HepG2 (cell line): ENCODE results near the gene MICOS13. TPM values are rescaled to one million over a fixed set of nuclear protein-coding genes. Genes with fewer than 3 reads are reported as not detected.
A peak's percentile ranks its signal among the peaks of the same experiment; 100 is the strongest.

Experiments
- ATAC-seq: fragments of 200-7000 bp; cut with Tn5 transposase; 3 replicates; pipeline ENCODE4 v1.9.1; 2020; ENCODE audit warnings: mild to moderate bottlenecking, moderate library complexity
- BruUV-seq: library from RNA; stranded (reverse); fragments of 400-500 nt; replicated peaks from 2 replicates; lab custom pipeline; 2021; lab: Mats Ljungman, UMichigan
- CTCF ChIA-PET: fragments of 300-600 bp; formaldehyde crosslinking; extraction: SDS; loops from one replicate; lab custom pipeline; 2021; ENCODE audit warnings: low total read pairs, inconsistent platforms, low intra/inter-chr PET ratio; lab: Yijun Ruan, JAX
- POLR2A ChIA-PET: fragments of 350-600 bp; sonication (Branson Sonifier 250); formaldehyde crosslinking; loops from one replicate; lab custom pipeline; 2020; ENCODE audit warnings: antibody characterized with exemption, inconsistent platforms; lab: Yijun Ruan, JAX
- DNase-seq: peaks from one replicate; pipeline ENCODE4 v3.0.0-alpha.2; 2015; ENCODE audit warnings: low spot score
- FAIRE-seq: peaks from 3 replicates; lab custom pipeline; 2011; peaks lifted over from hg19 to GRCh38; lab: Jason Lieb, UNC
- H2AFZ ChIP-seq: one replicate; pipeline ENCODE4 v1.6.1; 2011; ENCODE audit warnings: low read length, inconsistent platforms
- H3K27ac ChIP-seq: fragments of 300-600 bp; 3 replicates; pipeline ENCODE4 v1.8.0; 2011; ENCODE audit warnings: mixed run types, mild to moderate bottlenecking, mixed read lengths, low read length, inconsistent platforms; ENCODE audit not compliant: insufficient read depth; ENCODE audit errors: extremely low read length
- H3K27me3 ChIP-seq, 2 experiments: fragments of 200-600 bp in 1 of 2; 2 replicates in 1 of 2; 3 replicates in 1 of 2; pipeline versions ENCODE4 v1.6.0 to v1.8.0; 2011; ENCODE audit warnings: low read length in 2 of 2, mild to moderate bottlenecking in 2 of 2, moderate library complexity in 2 of 2, inconsistent platforms in 1 of 2; ENCODE audit not compliant: insufficient read depth in 2 of 2, control insufficient read depth in 1 of 2
- H3K36me3 ChIP-seq, 2 experiments: fragments of 200-600 bp in 1 of 2; replicated peaks in 1 of 2; 2 replicates in 1 of 2; 3 replicates in 1 of 2; pipeline versions ENCODE4 v1.5.1 to v1.8.0; 2011; ENCODE audit warnings: low read length in 2 of 2, inconsistent platforms in 1 of 2; ENCODE audit not compliant: insufficient read depth in 2 of 2, control insufficient read depth in 1 of 2
- H3K4me1 ChIP-seq: 2 replicates; pipeline ENCODE4 v1.5.1; 2012; ENCODE audit warnings: low read length, inconsistent platforms; ENCODE audit not compliant: insufficient read depth
- H3K4me2 ChIP-seq: 2 replicates; pipeline ENCODE4 v1.6.0; 2011; ENCODE audit warnings: low read depth, low read length, inconsistent platforms
- H3K4me3 ChIP-seq, 3 experiments: fragments of 200-600 bp in 1 of 3; sonication (generic), shearing (Covaris generic) in 1 of 3; replicated peaks in 1 of 3; 2 replicates each; pipeline ENCODE4 v1.5.1; 2011 to 2016; ENCODE audit warnings: low read length in 3 of 3, inconsistent platforms in 2 of 3, low read depth in 2 of 3, mild to moderate bottlenecking in 2 of 3, control low read depth in 1 of 3, mixed read lengths in 1 of 3; ENCODE audit not compliant: insufficient read depth in 1 of 3
- H3K79me2 ChIP-seq: one replicate; pipeline ENCODE4 v1.6.1; 2011; ENCODE audit warnings: low read length, inconsistent platforms; ENCODE audit not compliant: insufficient read depth
- H3K9ac ChIP-seq: 2 replicates; pipeline ENCODE4 v1.6.0; 2011; ENCODE audit warnings: mild to moderate bottlenecking, low read depth, low read length, inconsistent platforms; ENCODE audit not compliant: insufficient read depth
- H3K9me3 ChIP-seq: 2 replicates; pipeline ENCODE4 v1.5.1; 2012; ENCODE audit warnings: mild to moderate bottlenecking, low read length
- H4K20me1 ChIP-seq: 2 replicates; pipeline ENCODE4 v1.6.0; 2011; ENCODE audit warnings: inconsistent platforms, mild to moderate bottlenecking, low read length, moderate library complexity; ENCODE audit not compliant: insufficient read depth
- IKZF4 ChIP-seq: sonication (generic); formaldehyde crosslinking; IDR thresholded peaks from 2 replicates; pipeline ENCODE4 v1.5.1; 2020; ENCODE audit warnings: borderline replicate concordance, mild to moderate bottlenecking, low read depth, missing genetic modification reagents; ENCODE audit errors: not compliant biosample characterization
- JUND ChIP-seq: sonication (generic); formaldehyde crosslinking; IDR thresholded peaks from 2 replicates; pipeline ENCODE4 v1.8.0; 2022; ENCODE audit warnings: mild to moderate bottlenecking, missing genetic modification reagents
- KLF11 ChIP-seq: IDR thresholded peaks from 2 replicates; pipeline ENCODE4 v1.6.1; 2016; ENCODE audit warnings: missing compliant biosample characterization
- POLR2A ChIP-seq, 2 experiments: IDR thresholded peaks; 2 replicates each; pipeline ENCODE4 v1.6.1; 2011; ENCODE audit warnings: low read depth in 2 of 2, low read length in 2 of 2, mild to moderate bottlenecking in 1 of 2, moderate library complexity in 1 of 2; ENCODE audit not compliant: insufficient read depth in 1 of 2
- RBM22 ChIP-seq: fragments of 200-400 bp; formaldehyde crosslinking; optimal IDR thresholded peaks from 2 replicates; pipeline ENCODE3; 2017; ENCODE audit warnings: mild to moderate bottlenecking, low read length, moderate library complexity
- WGBS: methylation state at CpG from one replicate; pipeline ENCODE4 v1.1.6; 2017; ENCODE audit warnings: low lambda C conversion rate; 5-methylcytosine and 5-hydroxymethylcytosine counted together
- in situ Hi-C: cut with HindIII; loops from 2 replicates; pipeline ENCODE4 v1.10.0; 2017; ENCODE audit warnings: low pct_unique_long_range_greater_than_20kb; ENCODE audit not compliant: extremely low pct_ligation_motif_present
- intact Hi-C: fragments of 100-400 bp; cut with micrococcal nuclease; formaldehyde crosslinking; loops from one replicate; pipeline ENCODE4 v1.10.0; 2022; ENCODE audit not compliant: unreplicated experiment
- polyA plus RNA-seq, 8 experiments: library from polyadenylated mRNA; depleted of rRNA in 3 of 8; stranded (reverse) in 7 of 8; unstranded in 1 of 8; fragments of >200 nt; fragmentation: Illumina TruSeq in 4 of 8; extraction: Trizol in 4 of 8; gene quantifications; 2 replicates each; pipeline versions ENCODE4 v1.2.1 to v1.2.3, GENCODE V29; 2011 to 2016; ENCODE audit warnings: low read depth in 4 of 8, missing spikeins in 1 of 8, mixed read lengths in 1 of 8; ENCODE audit not compliant: insufficient read depth in 1 of 8
- total RNA-seq, 5 experiments: library from RNA; depleted of rRNA; stranded (reverse); fragments of >200 nt; fragmentation: Illumina TruSeq; extraction: Trizol; gene quantifications; 2 replicates each; pipeline ENCODE4 v1.2.3, GENCODE V29; 2016; ENCODE audit warnings: low read depth in 1 of 5
- TF ChIP-seq, protein P1 (sequence below): sonication (generic); formaldehyde crosslinking; IDR thresholded peaks from 2 replicates; pipeline ENCODE4 v1.5.0; 2020; ENCODE audit warnings: missing genetic modification reagents
- TF ChIP-seq, protein P2 (sequence below): sonication (generic); formaldehyde crosslinking; IDR thresholded peaks from 2 replicates; pipeline ENCODE4 v1.5.0; 2020; ENCODE audit warnings: mild to moderate bottlenecking, missing genetic modification reagents, borderline replicate concordance

The MICOS13 gene
- total and polyA plus RNA-seq, 2 of the 13 experiments (the other 11 are each of a cell fraction or from before 2014, with no cell fraction given) = 28.8 to 35.4 TPM

DNA sequence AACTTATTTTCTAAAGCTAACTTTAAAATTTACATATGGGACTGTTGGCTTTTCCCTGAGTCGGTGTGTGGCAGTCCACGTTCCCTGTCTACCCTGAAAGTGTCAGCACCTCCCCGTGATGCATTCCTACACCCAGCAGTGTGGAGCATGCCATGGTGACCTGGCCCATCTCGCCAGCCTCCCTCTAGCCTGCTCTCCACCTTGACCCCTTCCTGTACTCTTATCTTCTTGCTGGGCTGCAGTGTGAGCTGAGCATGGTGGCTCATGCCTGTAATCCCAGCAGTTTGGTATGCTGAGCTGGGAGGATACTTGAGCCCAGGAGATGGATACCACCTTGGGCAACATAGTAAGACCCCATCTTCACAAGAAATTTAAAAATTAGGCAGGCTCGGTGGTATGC is 25.4 kb downstream of the MICOS13 start:
- intact Hi-C loops = no loop called here
- no peaks in the 10 kb centered on the region for H3K27me3 ChIP-seq
- no peaks in the 10 kb centered on the region for H4K20me1 ChIP-seq
- ChIA-PET POLR2A (interaction anchor here (1.8 kb wide), 1 partner anchor 33 kb away, joined by 5 read pairs; the partner anchor contains the start of genes SAFB and SAFB2), CTCF (no interaction called here)
- no peak for DNase-seq
- no peaks in the 10 kb centered on the region for H3K9me3 ChIP-seq
- no peak overlapping the region for H3K27ac ChIP-seq
- no peak overlapping the region for H3K4me3 ChIP-seq
- peaks cover 33 to 74% of the 10 kb centered on the region in 2 experiments for H3K36me3 ChIP-seq
- peak; percentile 22 for TF ChIP-seq RBM22
- TF ChIP-seq, protein P1, sequence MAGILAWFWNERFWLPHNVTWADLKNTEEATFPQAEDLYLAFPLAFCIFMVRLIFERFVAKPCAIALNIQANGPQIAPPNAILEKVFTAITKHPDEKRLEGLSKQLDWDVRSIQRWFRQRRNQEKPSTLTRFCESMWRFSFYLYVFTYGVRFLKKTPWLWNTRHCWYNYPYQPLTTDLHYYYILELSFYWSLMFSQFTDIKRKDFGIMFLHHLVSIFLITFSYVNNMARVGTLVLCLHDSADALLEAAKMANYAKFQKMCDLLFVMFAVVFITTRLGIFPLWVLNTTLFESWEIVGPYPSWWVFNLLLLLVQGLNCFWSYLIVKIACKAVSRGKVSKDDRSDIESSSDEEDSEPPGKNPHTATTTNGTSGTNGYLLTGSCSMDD (CRISPR knock-in tag) = no peak
- TF ChIP-seq, all 625 proteins: peak for 1
- BruUV-seq = no TSS peak
- FAIRE-seq = no peak
- Histone ChIP-seq H3K9ac (no peak overlapping the region), H3K4me1 (no peaks in the 10 kb centered on the region), H2AFZ (no peak overlapping the region), H3K4me2 (no peak overlapping the region), H3K79me2 (peaks cover 1% of the 10 kb centered on the region)
- 96% methylated on average over 5 of the region's 5 CpGs for WGBS
- in situ Hi-C loops = no loop called here
- ATAC-seq = no peak

DNA sequence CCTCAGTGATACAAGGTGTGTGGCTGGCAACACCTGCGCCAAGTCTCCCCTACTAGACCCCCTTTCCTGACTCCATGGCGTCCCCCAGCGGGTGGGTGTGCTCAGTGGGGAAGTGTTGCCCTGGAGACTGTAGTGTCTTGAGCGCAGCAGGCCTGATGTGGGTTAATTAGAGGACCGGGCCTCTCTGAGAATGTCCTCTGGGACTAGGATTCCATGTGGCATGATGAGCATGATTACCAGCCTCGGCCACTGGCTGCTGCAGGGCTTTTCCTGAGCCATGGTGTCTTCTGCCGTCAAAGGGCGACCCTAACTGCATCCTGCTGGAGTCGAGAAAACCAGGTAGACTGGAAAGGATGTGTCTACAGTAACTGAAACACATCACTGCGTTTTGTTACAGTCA is 28.1 kb downstream of the MICOS13 start:
- no peak for FAIRE-seq
- intact Hi-C loops (no loop called here), in situ Hi-C loops (no loop called here)
- no peak for ATAC-seq
- Histone ChIP-seq H3K4me3 (no peak overlapping the region), H3K27ac (no peak overlapping the region), H3K4me2 (no peak overlapping the region), H3K4me1 (no peaks in the 10 kb centered on the region), H3K9ac (no peak overlapping the region), H4K20me1 (no peaks in the 10 kb centered on the region), H2AFZ (no peak overlapping the region), H3K27me3 (no peaks in the 10 kb centered on the region), H3K9me3 (no peaks in the 10 kb centered on the region), H3K36me3 (peaks cover 30 to 81% of the 10 kb centered on the region in 2 experiments), H3K79me2 (peaks cover 1% of the 10 kb centered on the region)
- POLR2A ChIA-PET = no interaction called here
- CTCF ChIA-PET = no interaction called here
- DNase-seq = no peak
- 96% methylated on average over 7 of the region's 10 CpGs for WGBS
- BruUV-seq = no TSS peak
- TF ChIP-seq KLF11 (CRISPR knock-in tag) = no peak
- TF ChIP-seq, protein P2, sequence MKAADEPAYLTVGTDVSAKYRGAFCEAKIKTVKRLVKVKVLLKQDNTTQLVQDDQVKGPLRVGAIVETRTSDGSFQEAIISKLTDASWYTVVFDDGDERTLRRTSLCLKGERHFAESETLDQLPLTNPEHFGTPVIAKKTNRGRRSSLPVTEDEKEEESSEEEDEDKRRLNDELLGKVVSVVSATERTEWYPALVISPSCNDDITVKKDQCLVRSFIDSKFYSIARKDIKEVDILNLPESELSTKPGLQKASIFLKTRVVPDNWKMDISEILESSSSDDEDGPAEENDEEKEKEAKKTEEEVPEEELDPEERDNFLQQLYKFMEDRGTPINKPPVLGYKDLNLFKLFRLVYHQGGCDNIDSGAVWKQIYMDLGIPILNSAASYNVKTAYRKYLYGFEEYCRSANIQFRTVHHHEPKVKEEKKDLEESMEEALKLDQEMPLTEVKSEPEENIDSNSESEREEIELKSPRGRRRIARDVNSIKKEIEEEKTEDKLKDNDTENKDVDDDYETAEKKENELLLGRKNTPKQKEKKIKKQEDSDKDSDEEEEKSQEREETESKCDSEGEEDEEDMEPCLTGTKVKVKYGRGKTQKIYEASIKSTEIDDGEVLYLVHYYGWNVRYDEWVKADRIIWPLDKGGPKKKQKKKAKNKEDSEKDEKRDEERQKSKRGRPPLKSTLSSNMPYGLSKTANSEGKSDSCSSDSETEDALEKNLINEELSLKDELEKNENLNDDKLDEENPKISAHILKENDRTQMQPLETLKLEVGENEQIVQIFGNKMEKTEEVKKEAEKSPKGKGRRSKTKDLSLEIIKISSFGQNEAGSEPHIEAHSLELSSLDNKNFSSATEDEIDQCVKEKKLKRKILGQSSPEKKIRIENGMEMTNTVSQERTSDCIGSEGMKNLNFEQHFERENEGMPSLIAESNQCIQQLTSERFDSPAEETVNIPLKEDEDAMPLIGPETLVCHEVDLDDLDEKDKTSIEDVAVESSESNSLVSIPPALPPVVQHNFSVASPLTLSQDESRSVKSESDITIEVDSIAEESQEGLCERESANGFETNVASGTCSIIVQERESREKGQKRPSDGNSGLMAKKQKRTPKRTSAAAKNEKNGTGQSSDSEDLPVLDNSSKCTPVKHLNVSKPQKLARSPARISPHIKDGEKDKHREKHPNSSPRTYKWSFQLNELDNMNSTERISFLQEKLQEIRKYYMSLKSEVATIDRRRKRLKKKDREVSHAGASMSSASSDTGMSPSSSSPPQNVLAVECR (CRISPR knock-in tag) = no peak
- no peak for TF ChIP-seq JUND (CRISPR knock-in tag)
- TF ChIP-seq IKZF4 (CRISPR knock-in tag) = no peak
- TF ChIP-seq POLR2A (IDR thresholded peaks at IDR 0.05; ENCODE audit: insufficient read depth in 1 of 2, low read depth in 2 of 2, low read length in 2 of 2) = 0 out of 4 replicates have a peak, but pooled peaks of 1 of the 2 experiments have one; percentile 11
